Suppressor macrophage treated with lipopolysaccharide for 4 hours (primary cell): Measurements from ENCODE around the gene CACNA1E.

Experiments
- DNase-seq: peaks from one replicate; pipeline ENCODE4 v3.0.0-alpha.2; 2020

CACNA1E gene

GRCh38 chr1:181592255-181592859, 109.0 kb downstream of the CACNA1E start:
- DNase-seq = no peak

- DNase-seq = no peak
Observed at GRCh38 chr1:181593042-181593441, 109.7 kb downstream of the CACNA1E start.

GRCh38 chr1:181594553-181594952, 111.2 kb downstream of the CACNA1E start:
- no peak for DNase-seq

GRCh38 chr1:181595234-181595633, 111.9 kb downstream of the CACNA1E start:
- no peak for DNase-seq

GRCh38 chr1:181601186-181601950, 118.1 kb downstream of the CACNA1E start:
- no peak for DNase-seq

GRCh38 chr1:181603735-181604410, 120.6 kb downstream of the CACNA1E start:
- no peak for DNase-seq

- no peak for DNase-seq
Observed at GRCh38 chr1:181604482-181605249, 121.3 kb downstream of the CACNA1E start.

- no peak for DNase-seq
Observed at GRCh38 chr1:181607524-181607923, 124.2 kb downstream of the CACNA1E start.

- DNase-seq = no peak
Observed at GRCh38 chr1:181608386-181608785, 125.1 kb downstream of the CACNA1E start.

GRCh38 chr1:181608948-181609347, 125.6 kb downstream of the CACNA1E start:
- DNase-seq = no peak

GRCh38 chr1:181612100-181612499, 128.8 kb downstream of the CACNA1E start:
- no peak for DNase-seq

GRCh38 chr1:181618559-181618958, 135.2 kb downstream of the CACNA1E start:
- no peak for DNase-seq

GRCh38 chr1:181620183-181620582, 136.9 kb downstream of the CACNA1E start:
- DNase-seq = no peak

- DNase-seq = no peak
Observed at GRCh38 chr1:181623850-181624249, 140.5 kb downstream of the CACNA1E start.

- no peak for DNase-seq
Observed at GRCh38 chr1:181626279-181626938, 143.1 kb downstream of the CACNA1E start.

- DNase-seq = no peak
Observed at GRCh38 chr1:181630398-181630797, 147.1 kb downstream of the CACNA1E start.

GRCh38 chr1:181630838-181631237, 147.5 kb downstream of the CACNA1E start:
- DNase-seq = no peak

- no peak for DNase-seq
Observed at GRCh38 chr1:181632492-181632891, 149.2 kb downstream of the CACNA1E start.

GRCh38 chr1:181632960-181633359, 149.6 kb downstream of the CACNA1E start:
- DNase-seq = no peak

- no peak for DNase-seq
Observed at GRCh38 chr1:181635110-181635509, 151.8 kb downstream of the CACNA1E start.

GRCh38 chr1:181637998-181638397, 154.7 kb downstream of the CACNA1E start:
- DNase-seq = no peak

- DNase-seq = no peak
Observed at GRCh38 chr1:181640956-181641355, 157.6 kb downstream of the CACNA1E start.

GRCh38 chr1:181643631-181644030, 160.3 kb downstream of the CACNA1E start:
- no peak for DNase-seq
